HepG2 (cell line): ENCODE results near the gene ERICH6. TPM values are rescaled to one million over a fixed set of nuclear protein-coding genes. Genes with fewer than 3 reads are reported as not detected.

ENCODE experiments used
- ATAC-seq: fragments of 200-7000 bp; cut with Tn5 transposase; 3 replicates; pipeline ENCODE4 v1.9.1; 2020; ENCODE audit warnings: mild to moderate bottlenecking, moderate library complexity
- BruUV-seq: library from RNA; stranded (reverse); fragments of 400-500 nt; replicated peaks from 2 replicates; lab custom pipeline; 2021; lab: Mats Ljungman, UMichigan
- CTCF ChIA-PET: fragments of 300-600 bp; formaldehyde crosslinking; extraction: SDS; loops from one replicate; lab custom pipeline; 2021; ENCODE audit warnings: low total read pairs, inconsistent platforms, low intra/inter-chr PET ratio; lab: Yijun Ruan, JAX
- POLR2A ChIA-PET: fragments of 350-600 bp; sonication (Branson Sonifier 250); formaldehyde crosslinking; loops from one replicate; lab custom pipeline; 2020; ENCODE audit warnings: antibody characterized with exemption, inconsistent platforms; lab: Yijun Ruan, JAX
- DNase-seq: peaks from one replicate; pipeline ENCODE4 v3.0.0-alpha.2; 2015; ENCODE audit warnings: low spot score
- FAIRE-seq: peaks from 3 replicates; lab custom pipeline; 2011; peaks lifted over from hg19 to GRCh38; lab: Jason Lieb, UNC
- H2AFZ ChIP-seq: one replicate; pipeline ENCODE4 v1.6.1; 2011; ENCODE audit warnings: low read length, inconsistent platforms
- H3K27ac ChIP-seq: fragments of 300-600 bp; 3 replicates; pipeline ENCODE4 v1.8.0; 2011; ENCODE audit warnings: mixed run types, mild to moderate bottlenecking, mixed read lengths, low read length, inconsistent platforms; ENCODE audit not compliant: insufficient read depth; ENCODE audit errors: extremely low read length
- H3K27me3 ChIP-seq, 2 experiments: fragments of 200-600 bp in 1 of 2; 2 replicates in 1 of 2; 3 replicates in 1 of 2; pipeline versions ENCODE4 v1.6.0 to v1.8.0; 2011; ENCODE audit warnings: low read length in 2 of 2, mild to moderate bottlenecking in 2 of 2, moderate library complexity in 2 of 2, inconsistent platforms in 1 of 2; ENCODE audit not compliant: insufficient read depth in 2 of 2, control insufficient read depth in 1 of 2
- H3K36me3 ChIP-seq, 2 experiments: fragments of 200-600 bp in 1 of 2; replicated peaks in 1 of 2; 2 replicates in 1 of 2; 3 replicates in 1 of 2; pipeline versions ENCODE4 v1.5.1 to v1.8.0; 2011; ENCODE audit warnings: low read length in 2 of 2, inconsistent platforms in 1 of 2; ENCODE audit not compliant: insufficient read depth in 2 of 2, control insufficient read depth in 1 of 2
- H3K4me1 ChIP-seq: 2 replicates; pipeline ENCODE4 v1.5.1; 2012; ENCODE audit warnings: low read length, inconsistent platforms; ENCODE audit not compliant: insufficient read depth
- H3K4me2 ChIP-seq: 2 replicates; pipeline ENCODE4 v1.6.0; 2011; ENCODE audit warnings: low read depth, low read length, inconsistent platforms
- H3K4me3 ChIP-seq, 3 experiments: fragments of 200-600 bp in 1 of 3; sonication (generic), shearing (Covaris generic) in 1 of 3; replicated peaks in 1 of 3; 2 replicates each; pipeline ENCODE4 v1.5.1; 2011 to 2016; ENCODE audit warnings: low read length in 3 of 3, inconsistent platforms in 2 of 3, low read depth in 2 of 3, mild to moderate bottlenecking in 2 of 3, control low read depth in 1 of 3, mixed read lengths in 1 of 3; ENCODE audit not compliant: insufficient read depth in 1 of 3
- H3K79me2 ChIP-seq: one replicate; pipeline ENCODE4 v1.6.1; 2011; ENCODE audit warnings: low read length, inconsistent platforms; ENCODE audit not compliant: insufficient read depth
- H3K9ac ChIP-seq: 2 replicates; pipeline ENCODE4 v1.6.0; 2011; ENCODE audit warnings: mild to moderate bottlenecking, low read depth, low read length, inconsistent platforms; ENCODE audit not compliant: insufficient read depth
- H3K9me3 ChIP-seq: 2 replicates; pipeline ENCODE4 v1.5.1; 2012; ENCODE audit warnings: mild to moderate bottlenecking, low read length
- H4K20me1 ChIP-seq: 2 replicates; pipeline ENCODE4 v1.6.0; 2011; ENCODE audit warnings: inconsistent platforms, mild to moderate bottlenecking, low read length, moderate library complexity; ENCODE audit not compliant: insufficient read depth
- ATF7 ChIP-seq, 2 experiments: fragments of 450-650 bp in 1 of 2; sonication (generic) in 1 of 2; formaldehyde crosslinking in 1 of 2; IDR thresholded peaks; 2 replicates each; pipeline versions ENCODE4 v1.4.0 to v1.6.1; 2016 to 2020; ENCODE audit warnings: antibody characterized with exemption in 1 of 2, mild to moderate bottlenecking in 1 of 2, missing genetic modification reagents in 1 of 2
- BCL6 ChIP-seq: IDR thresholded peaks from 2 replicates; pipeline ENCODE4 v1.6.1; 2016; ENCODE audit warnings: missing genetic modification reagents, missing compliant biosample characterization
- IKZF4 ChIP-seq: sonication (generic); formaldehyde crosslinking; IDR thresholded peaks from 2 replicates; pipeline ENCODE4 v1.5.1; 2020; ENCODE audit warnings: borderline replicate concordance, mild to moderate bottlenecking, low read depth, missing genetic modification reagents; ENCODE audit errors: not compliant biosample characterization
- IRX3 ChIP-seq: sonication (generic); formaldehyde crosslinking; IDR thresholded peaks from 2 replicates; pipeline ENCODE4 v1.8.1; 2023; ENCODE audit warnings: mild to moderate bottlenecking, low read depth, missing genetic modification reagents, borderline replicate concordance
- MED13 ChIP-seq: sonication (generic); formaldehyde crosslinking; IDR thresholded peaks from 2 replicates; pipeline ENCODE4 v1.5.0; 2020; ENCODE audit warnings: missing genetic modification reagents
- RAD21 ChIP-seq: fragments of 450-650 bp; formaldehyde crosslinking; IDR thresholded peaks from 2 replicates; pipeline ENCODE4 v1.5.0; 2020; ENCODE audit warnings: mild to moderate bottlenecking
- SETDB1 ChIP-seq: sonication (generic); formaldehyde crosslinking; IDR thresholded peaks from 2 replicates; pipeline ENCODE4 v1.5.1; 2020; ENCODE audit warnings: missing genetic modification reagents, mild to moderate bottlenecking, borderline replicate concordance
- SMAD9 ChIP-seq: sonication (generic); formaldehyde crosslinking; IDR thresholded peaks from 2 replicates; pipeline ENCODE4 v1.5.1; 2020; ENCODE audit warnings: mild to moderate bottlenecking, missing genetic modification reagents
- XBP1 ChIP-seq: sonication (generic); formaldehyde crosslinking; IDR thresholded peaks from 2 replicates; pipeline ENCODE4 v1.5.0; 2020; ENCODE audit warnings: missing genetic modification reagents
- ZFP82 ChIP-seq: sonication (generic); formaldehyde crosslinking; IDR thresholded peaks from 2 replicates; pipeline ENCODE4 v1.5.1; 2020; ENCODE audit warnings: mild to moderate bottlenecking, missing genetic modification reagents, borderline replicate concordance
- ZNF101 ChIP-seq: sonication (generic); formaldehyde crosslinking; IDR thresholded peaks from 2 replicates; pipeline ENCODE4 v1.4.0; 2020; ENCODE audit warnings: mild to moderate bottlenecking, low read depth, missing genetic modification reagents, borderline replicate concordance
- ZNF569 ChIP-seq: sonication (generic); formaldehyde crosslinking; IDR thresholded peaks from 2 replicates; pipeline ENCODE4 v1.5.0; 2020; ENCODE audit warnings: mild to moderate bottlenecking, missing genetic modification reagents, moderate library complexity, borderline replicate concordance
- WGBS: methylation state at CpG from one replicate; pipeline ENCODE4 v1.1.6; 2017; ENCODE audit warnings: low lambda C conversion rate; 5-methylcytosine and 5-hydroxymethylcytosine counted together
- in situ Hi-C: cut with HindIII; loops from 2 replicates; pipeline ENCODE4 v1.10.0; 2017; ENCODE audit warnings: low pct_unique_long_range_greater_than_20kb; ENCODE audit not compliant: extremely low pct_ligation_motif_present
- intact Hi-C: fragments of 100-400 bp; cut with micrococcal nuclease; formaldehyde crosslinking; loops from one replicate; pipeline ENCODE4 v1.10.0; 2022; ENCODE audit not compliant: unreplicated experiment
- polyA plus RNA-seq, 8 experiments: library from polyadenylated mRNA; depleted of rRNA in 3 of 8; stranded (reverse) in 7 of 8; unstranded in 1 of 8; fragments of >200 nt; fragmentation: Illumina TruSeq in 4 of 8; extraction: Trizol in 4 of 8; gene quantifications; 2 replicates each; pipeline versions ENCODE4 v1.2.1 to v1.2.3, GENCODE V29; 2011 to 2016; ENCODE audit warnings: low read depth in 4 of 8, missing spikeins in 1 of 8, mixed read lengths in 1 of 8; ENCODE audit not compliant: insufficient read depth in 1 of 8
- total RNA-seq, 5 experiments: library from RNA; depleted of rRNA; stranded (reverse); fragments of >200 nt; fragmentation: Illumina TruSeq; extraction: Trizol; gene quantifications; 2 replicates each; pipeline ENCODE4 v1.2.3, GENCODE V29; 2016; ENCODE audit warnings: low read depth in 1 of 5
- TF ChIP-seq, protein P1 (sequence below): sonication (generic); formaldehyde crosslinking; IDR thresholded peaks from 2 replicates; pipeline ENCODE4 v1.4.0; 2020; ENCODE audit warnings: missing genetic modification reagents, borderline replicate concordance
- TF ChIP-seq, protein P2 (sequence below): sonication (generic); formaldehyde crosslinking; IDR thresholded peaks from 2 replicates; pipeline ENCODE4 v1.8.0; 2023; ENCODE audit warnings: mild to moderate bottlenecking, missing genetic modification reagents
- TF ChIP-seq, protein P3 (sequence below): sonication (generic); formaldehyde crosslinking; IDR thresholded peaks from 2 replicates; pipeline ENCODE4 v1.8.0; 2022; ENCODE audit warnings: mild to moderate bottlenecking, missing genetic modification reagents, moderate library complexity
- TF ChIP-seq, protein P4 (sequence below): sonication (generic); formaldehyde crosslinking; IDR thresholded peaks from 2 replicates; pipeline ENCODE4 v1.4.0; 2020; ENCODE audit warnings: missing genetic modification reagents, borderline replicate concordance

The ERICH6 gene
- total and polyA plus RNA-seq, 2 of the 13 experiments (the other 11 are each of a cell fraction or from before 2014, with no cell fraction given) = 0.03 TPM; not detected in 1

DNA sequence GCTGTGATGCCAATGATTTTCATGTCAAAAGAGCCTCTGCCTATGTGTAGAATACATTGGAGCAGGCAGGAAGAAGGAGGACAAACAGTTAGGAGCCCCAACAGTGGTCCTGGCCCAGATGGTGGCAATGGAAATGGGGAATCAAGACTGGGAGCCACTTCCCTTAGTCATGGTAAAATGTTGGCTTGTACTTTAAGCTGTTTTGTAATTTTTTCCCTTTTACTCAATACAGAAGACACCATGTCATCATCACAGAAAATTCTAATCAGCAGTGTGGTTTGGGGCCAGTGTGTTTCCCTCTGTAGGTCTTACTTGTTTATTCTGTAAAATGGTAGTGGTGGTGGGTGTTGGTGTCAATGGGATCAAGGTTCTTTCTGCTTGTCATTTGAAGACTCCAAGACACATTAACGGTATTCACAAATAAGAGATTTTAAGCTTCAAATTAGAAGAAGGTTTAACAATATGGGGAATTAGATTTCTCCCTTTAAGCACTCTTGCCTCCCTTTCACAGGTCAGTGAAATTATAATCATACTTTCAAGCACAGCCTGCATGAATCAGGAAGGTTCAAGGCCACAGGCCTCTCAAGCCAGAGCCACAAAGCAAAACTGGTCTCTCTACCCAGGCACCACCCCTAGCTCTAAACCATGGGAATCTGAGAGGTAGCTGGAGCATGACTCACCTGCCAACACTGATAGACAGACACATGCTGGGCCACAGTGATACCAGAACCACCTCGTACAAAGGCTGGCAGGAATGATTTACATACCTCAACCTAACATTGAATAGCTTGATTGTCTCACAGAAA, 34.4 kb upstream of the ERICH6 start:
- H3K36me3 ChIP-seq = peaks cover 6 to 19% of the 10 kb centered on the region in 2 experiments; a peak in 4 of 5 replicates
- in situ Hi-C loops (no loop called here), intact Hi-C loops (loop anchor here (1.0 to 10.0 kb wide), 3 partner anchors 17 to 333 kb away; partner anchors contain the start of gene TSC22D2)
- peak overlapping the region; percentile 81 for H3K4me2 ChIP-seq
- DNase-seq (peak; percentile 96), FAIRE-seq (peak; percentile 87), ATAC-seq (peak; percentile 73)
- 0% methylated on average over 2 of the region's 2 CpGs for WGBS
- H4K20me1 ChIP-seq = peaks cover 13% of the 10 kb centered on the region
- peaks cover 19% of the 10 kb centered on the region for H3K79me2 ChIP-seq
- POLR2A ChIA-PET = interaction anchor here (0.9 to 6.9 kb wide), 12 partner anchors 9 to 440 kb away, joined by 3 to 265 read pairs (median 4); partner anchors contain the start of genes SELENOT and SIAH2
- peak overlapping the region; percentile 80 for H3K9ac ChIP-seq
- H3K27me3 ChIP-seq = no peaks in the 10 kb centered on the region
- CTCF ChIA-PET = no interaction called here
- TSS peak; percentile 70 for BruUV-seq
- no peak overlapping the region for H2AFZ ChIP-seq
- H3K27ac ChIP-seq = peak overlapping the region; percentile 99
- H3K4me1 ChIP-seq = peaks cover 100% of the 10 kb centered on the region
- peak overlapping the region in 1 of 3 experiments; percentile 38; a peak in 1 of 6 replicates for H3K4me3 ChIP-seq
- no peaks in the 10 kb centered on the region for H3K9me3 ChIP-seq
- TF ChIP-seq XBP1 (no peak), RAD21 (0 out of 2 replicates have a peak, but pooled peaks have one; percentile 12), ZNF101 (CRISPR knock-in tag) (no peak), ATF7 (IDR thresholded peaks at IDR 0.05) (no peak), ATF7 (CRISPR knock-in tag; IDR thresholded peaks at IDR 0.05) (no peak), MED13 (CRISPR knock-in tag) (no peak), BCL6 (peak; percentile 41; the same call in 1 of the 2 replicates), ZNF569 (CRISPR knock-in tag) (no peak), SMAD9 (CRISPR knock-in tag) (no peak), IKZF4 (CRISPR knock-in tag) (no peak), SETDB1 (CRISPR knock-in tag) (no peak), IRX3 (CRISPR knock-in tag) (no peak), ZFP82 (CRISPR knock-in tag) (no peak)
- TF ChIP-seq, protein P1, sequence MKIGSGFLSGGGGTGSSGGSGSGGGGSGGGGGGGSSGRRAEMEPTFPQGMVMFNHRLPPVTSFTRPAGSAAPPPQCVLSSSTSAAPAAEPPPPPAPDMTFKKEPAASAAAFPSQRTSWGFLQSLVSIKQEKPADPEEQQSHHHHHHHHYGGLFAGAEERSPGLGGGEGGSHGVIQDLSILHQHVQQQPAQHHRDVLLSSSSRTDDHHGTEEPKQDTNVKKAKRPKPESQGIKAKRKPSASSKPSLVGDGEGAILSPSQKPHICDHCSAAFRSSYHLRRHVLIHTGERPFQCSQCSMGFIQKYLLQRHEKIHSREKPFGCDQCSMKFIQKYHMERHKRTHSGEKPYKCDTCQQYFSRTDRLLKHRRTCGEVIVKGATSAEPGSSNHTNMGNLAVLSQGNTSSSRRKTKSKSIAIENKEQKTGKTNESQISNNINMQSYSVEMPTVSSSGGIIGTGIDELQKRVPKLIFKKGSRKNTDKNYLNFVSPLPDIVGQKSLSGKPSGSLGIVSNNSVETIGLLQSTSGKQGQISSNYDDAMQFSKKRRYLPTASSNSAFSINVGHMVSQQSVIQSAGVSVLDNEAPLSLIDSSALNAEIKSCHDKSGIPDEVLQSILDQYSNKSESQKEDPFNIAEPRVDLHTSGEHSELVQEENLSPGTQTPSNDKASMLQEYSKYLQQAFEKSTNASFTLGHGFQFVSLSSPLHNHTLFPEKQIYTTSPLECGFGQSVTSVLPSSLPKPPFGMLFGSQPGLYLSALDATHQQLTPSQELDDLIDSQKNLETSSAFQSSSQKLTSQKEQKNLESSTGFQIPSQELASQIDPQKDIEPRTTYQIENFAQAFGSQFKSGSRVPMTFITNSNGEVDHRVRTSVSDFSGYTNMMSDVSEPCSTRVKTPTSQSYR (CRISPR knock-in tag) = no peak
- TF ChIP-seq, protein P2, sequence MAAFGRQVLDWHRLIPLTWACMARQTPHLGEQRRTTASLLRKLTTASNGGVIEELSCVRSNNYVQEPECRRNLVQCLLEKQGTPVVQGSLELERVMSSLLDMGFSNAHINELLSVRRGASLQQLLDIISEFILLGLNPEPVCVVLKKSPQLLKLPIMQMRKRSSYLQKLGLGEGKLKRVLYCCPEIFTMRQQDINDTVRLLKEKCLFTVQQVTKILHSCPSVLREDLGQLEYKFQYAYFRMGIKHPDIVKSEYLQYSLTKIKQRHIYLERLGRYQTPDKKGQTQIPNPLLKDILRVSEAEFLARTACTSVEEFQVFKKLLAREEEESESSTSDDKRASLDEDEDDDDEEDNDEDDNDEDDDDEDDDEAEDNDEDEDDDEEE (CRISPR knock-in tag) = no peak
- TF ChIP-seq, protein P3, sequence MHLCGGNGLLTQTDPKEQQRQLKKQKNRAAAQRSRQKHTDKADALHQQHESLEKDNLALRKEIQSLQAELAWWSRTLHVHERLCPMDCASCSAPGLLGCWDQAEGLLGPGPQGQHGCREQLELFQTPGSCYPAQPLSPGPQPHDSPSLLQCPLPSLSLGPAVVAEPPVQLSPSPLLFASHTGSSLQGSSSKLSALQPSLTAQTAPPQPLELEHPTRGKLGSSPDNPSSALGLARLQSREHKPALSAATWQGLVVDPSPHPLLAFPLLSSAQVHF (CRISPR knock-in tag) = no peak
- TF ChIP-seq, protein P4, sequence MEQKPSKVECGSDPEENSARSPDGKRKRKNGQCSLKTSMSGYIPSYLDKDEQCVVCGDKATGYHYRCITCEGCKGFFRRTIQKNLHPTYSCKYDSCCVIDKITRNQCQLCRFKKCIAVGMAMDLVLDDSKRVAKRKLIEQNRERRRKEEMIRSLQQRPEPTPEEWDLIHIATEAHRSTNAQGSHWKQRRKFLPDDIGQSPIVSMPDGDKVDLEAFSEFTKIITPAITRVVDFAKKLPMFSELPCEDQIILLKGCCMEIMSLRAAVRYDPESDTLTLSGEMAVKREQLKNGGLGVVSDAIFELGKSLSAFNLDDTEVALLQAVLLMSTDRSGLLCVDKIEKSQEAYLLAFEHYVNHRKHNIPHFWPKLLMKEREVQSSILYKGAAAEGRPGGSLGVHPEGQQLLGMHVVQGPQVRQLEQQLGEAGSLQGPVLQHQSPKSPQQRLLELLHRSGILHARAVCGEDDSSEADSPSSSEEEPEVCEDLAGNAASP (CRISPR knock-in tag) = no peak; the same call in 1 of the 2 replicates
